HepG2 (cell line): ENCODE data around the gene MTFR1L. TPM values are rescaled to one million over a fixed set of nuclear protein-coding genes. Genes with fewer than 3 reads are reported as not detected.

Experiments used
- ATF1 ChIP-seq: IDR thresholded peaks from 2 replicates; pipeline ENCODE4 v1.6.1; 2016; ENCODE audit warnings: mild to moderate bottlenecking, control low read depth
- CENPX ChIP-seq: sonication (generic); formaldehyde crosslinking; IDR thresholded peaks from 2 replicates; pipeline ENCODE4 v1.9.0; 2021; ENCODE audit warnings: mild to moderate bottlenecking, missing genetic modification reagents, moderate library complexity
- EHMT2 ChIP-seq: fragments of 200-600 bp; sonication (generic); IDR thresholded peaks from 2 replicates; pipeline ENCODE4 v1.7.0; 2017; ENCODE audit warnings: antibody characterized with exemption, low read depth, low read length, borderline replicate concordance
- HMGA1 ChIP-seq: sonication (generic); formaldehyde crosslinking; conservative IDR thresholded peaks from 2 replicates; pipeline ENCODE4 v1.4.0; 2020; ENCODE audit warnings: missing genetic modification reagents
- HNRNPH1 ChIP-seq: fragments of 200-400 bp; formaldehyde crosslinking; optimal IDR thresholded peaks from 2 replicates; pipeline ENCODE3; 2017; ENCODE audit warnings: mild to moderate bottlenecking, low read depth, low read length
- JDP2 ChIP-seq: sonication (generic); formaldehyde crosslinking; IDR thresholded peaks from 2 replicates; pipeline ENCODE4 v1.8.1; 2022; ENCODE audit warnings: missing genetic modification reagents, borderline replicate concordance
- MNT ChIP-seq: fragments of 450-650 bp; IDR thresholded peaks from 2 replicates; pipeline ENCODE4 v1.6.1; 2016
- PCBP1 ChIP-seq: fragments of 200-400 bp; formaldehyde crosslinking; IDR thresholded peaks from 2 replicates; pipeline ENCODE4 v1.6.1; 2017; ENCODE audit warnings: mild to moderate bottlenecking, low read depth, low read length, borderline replicate concordance
- TSC22D2 ChIP-seq: sonication (generic); formaldehyde crosslinking; IDR thresholded peaks from 2 replicates; pipeline ENCODE4 v1.5.1; 2020; ENCODE audit warnings: missing genetic modification reagents, mild to moderate bottlenecking, borderline replicate concordance
- ZNF33B ChIP-seq: sonication (generic); formaldehyde crosslinking; IDR thresholded peaks from 2 replicates; pipeline ENCODE4 v1.5.1; 2020; ENCODE audit warnings: mild to moderate bottlenecking, missing genetic modification reagents
- ZNF556 ChIP-seq: sonication (generic); formaldehyde crosslinking; IDR thresholded peaks from 2 replicates; pipeline ENCODE4 v1.4.0; 2020; ENCODE audit warnings: mild to moderate bottlenecking, missing genetic modification reagents, borderline replicate concordance
- ZNF768 ChIP-seq: sonication (generic); formaldehyde crosslinking; IDR thresholded peaks from 2 replicates; pipeline ENCODE4 v1.4.0; 2020; ENCODE audit warnings: missing genetic modification reagents
- polyA plus RNA-seq, 8 experiments: library from polyadenylated mRNA; depleted of rRNA in 3 of 8; stranded (reverse) in 7 of 8; unstranded in 1 of 8; fragments of >200 nt; fragmentation: Illumina TruSeq in 4 of 8; extraction: Trizol in 4 of 8; gene quantifications; 2 replicates each; pipeline versions ENCODE4 v1.2.1 to v1.2.3, GENCODE V29; 2011 to 2016; ENCODE audit warnings: low read depth in 4 of 8, missing spikeins in 1 of 8, mixed read lengths in 1 of 8; ENCODE audit not compliant: insufficient read depth in 1 of 8
- total RNA-seq, 5 experiments: library from RNA; depleted of rRNA; stranded (reverse); fragments of >200 nt; fragmentation: Illumina TruSeq; extraction: Trizol; gene quantifications; 2 replicates each; pipeline ENCODE4 v1.2.3, GENCODE V29; 2016; ENCODE audit warnings: low read depth in 1 of 5
- TF ChIP-seq, protein P1 (sequence below): sonication (generic); formaldehyde crosslinking; IDR thresholded peaks from 2 replicates; pipeline ENCODE4 v1.8.1; 2022; ENCODE audit warnings: mild to moderate bottlenecking, missing genetic modification reagents
- TF ChIP-seq, protein P2 (sequence below), 2 experiments: sonication (generic) in 1 of 2; formaldehyde crosslinking in 1 of 2; IDR thresholded peaks; 2 replicates each; pipeline versions ENCODE4 v1.6.1 to v1.9.0; 2014 to 2022; ENCODE audit warnings: antibody characterized with exemption in 1 of 2, borderline replicate concordance in 1 of 2, inconsistent platforms in 1 of 2, low read depth in 1 of 2, missing genetic modification reagents in 1 of 2

The MTFR1L gene
- total and polyA plus RNA-seq, 2 of the 13 experiments (the other 11 are each of a cell fraction or from before 2014, with no cell fraction given): 38.0 to 55.7 TPM

DNA sequence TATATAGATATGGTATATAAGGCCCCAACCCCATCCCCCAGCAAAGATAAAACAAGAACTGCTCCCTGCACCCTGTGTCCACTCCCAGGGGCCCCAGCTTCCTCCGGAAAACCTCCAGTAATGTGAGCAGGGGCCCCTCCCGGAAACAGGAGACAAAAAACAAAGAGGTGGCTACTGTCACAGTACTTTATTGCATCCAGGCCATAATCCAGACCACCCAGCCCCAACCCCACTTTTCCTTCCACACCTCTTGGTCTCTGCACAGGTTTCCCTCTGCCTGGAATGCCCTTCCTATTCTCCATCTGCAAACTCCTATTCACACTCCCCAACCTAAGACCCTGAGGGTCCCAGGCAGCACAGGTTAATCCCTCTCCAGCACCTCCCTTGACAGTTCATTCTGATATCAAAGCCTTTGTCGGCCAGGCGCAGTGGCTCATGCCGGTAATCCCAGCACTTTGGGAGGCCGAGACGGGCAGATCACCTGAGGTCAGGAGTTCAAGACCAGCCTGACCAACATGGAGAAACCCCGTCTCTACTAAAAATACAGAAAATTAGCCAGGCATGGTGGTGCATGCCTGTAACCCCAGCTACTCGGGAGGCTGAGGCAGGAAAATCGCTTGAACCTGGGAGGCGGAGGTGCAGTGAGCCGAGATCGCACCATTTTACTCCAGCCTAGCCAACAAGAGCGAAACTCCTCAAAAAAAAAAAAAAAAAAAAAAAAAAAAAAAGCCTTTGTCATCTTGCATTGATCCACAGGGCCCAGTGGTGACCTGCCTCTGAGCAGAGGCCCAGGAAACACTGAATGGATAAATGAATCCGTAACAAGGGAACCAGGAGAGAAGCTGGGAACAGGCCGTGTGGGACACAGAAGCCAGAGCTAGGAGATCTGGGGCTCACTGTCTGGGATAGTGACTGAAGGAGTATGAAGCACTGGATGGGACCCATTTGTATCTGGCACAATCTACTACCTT lies 41.8 kb downstream of the MTFR1L start (continued):
- TF ChIP-seq MNT (no peak), ATF1 (CRISPR knock-in tag) (peak; percentile 35; the same call in 1 of the 2 replicates), ZNF768 (CRISPR knock-in tag) (no peak), EHMT2 (no peak), JDP2 (CRISPR knock-in tag) (no peak), HNRNPH1 (no peak), HMGA1 (no peak), ZNF556 (CRISPR knock-in tag) (no peak), TSC22D2 (CRISPR knock-in tag) (no peak), ZNF33B (CRISPR knock-in tag) (no peak), PCBP1 (no peak), CENPX (CRISPR knock-in tag) (no peak)
- TF ChIP-seq, protein P1, sequence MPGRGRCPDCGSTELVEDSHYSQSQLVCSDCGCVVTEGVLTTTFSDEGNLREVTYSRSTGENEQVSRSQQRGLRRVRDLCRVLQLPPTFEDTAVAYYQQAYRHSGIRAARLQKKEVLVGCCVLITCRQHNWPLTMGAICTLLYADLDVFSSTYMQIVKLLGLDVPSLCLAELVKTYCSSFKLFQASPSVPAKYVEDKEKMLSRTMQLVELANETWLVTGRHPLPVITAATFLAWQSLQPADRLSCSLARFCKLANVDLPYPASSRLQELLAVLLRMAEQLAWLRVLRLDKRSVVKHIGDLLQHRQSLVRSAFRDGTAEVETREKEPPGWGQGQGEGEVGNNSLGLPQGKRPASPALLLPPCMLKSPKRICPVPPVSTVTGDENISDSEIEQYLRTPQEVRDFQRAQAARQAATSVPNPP (CRISPR knock-in tag): no peak
- TF ChIP-seq, protein P2, sequence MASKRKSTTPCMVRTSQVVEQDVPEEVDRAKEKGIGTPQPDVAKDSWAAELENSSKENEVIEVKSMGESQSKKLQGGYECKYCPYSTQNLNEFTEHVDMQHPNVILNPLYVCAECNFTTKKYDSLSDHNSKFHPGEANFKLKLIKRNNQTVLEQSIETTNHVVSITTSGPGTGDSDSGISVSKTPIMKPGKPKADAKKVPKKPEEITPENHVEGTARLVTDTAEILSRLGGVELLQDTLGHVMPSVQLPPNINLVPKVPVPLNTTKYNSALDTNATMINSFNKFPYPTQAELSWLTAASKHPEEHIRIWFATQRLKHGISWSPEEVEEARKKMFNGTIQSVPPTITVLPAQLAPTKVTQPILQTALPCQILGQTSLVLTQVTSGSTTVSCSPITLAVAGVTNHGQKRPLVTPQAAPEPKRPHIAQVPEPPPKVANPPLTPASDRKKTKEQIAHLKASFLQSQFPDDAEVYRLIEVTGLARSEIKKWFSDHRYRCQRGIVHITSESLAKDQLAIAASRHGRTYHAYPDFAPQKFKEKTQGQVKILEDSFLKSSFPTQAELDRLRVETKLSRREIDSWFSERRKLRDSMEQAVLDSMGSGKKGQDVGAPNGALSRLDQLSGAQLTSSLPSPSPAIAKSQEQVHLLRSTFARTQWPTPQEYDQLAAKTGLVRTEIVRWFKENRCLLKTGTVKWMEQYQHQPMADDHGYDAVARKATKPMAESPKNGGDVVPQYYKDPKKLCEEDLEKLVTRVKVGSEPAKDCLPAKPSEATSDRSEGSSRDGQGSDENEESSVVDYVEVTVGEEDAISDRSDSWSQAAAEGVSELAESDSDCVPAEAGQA (IDR thresholded peaks at IDR 0.05; ENCODE audit: low read depth): no peak
- TF ChIP-seq, protein P2 (CRISPR knock-in tag; IDR thresholded peaks at IDR 0.05; ENCODE audit: borderline replicate concordance): no peak
